ENCODE measurements around the gene CMTM5. TPM values are rescaled to one million over a fixed set of nuclear protein-coding genes. Genes with fewer than 3 reads are reported as not detected.
"Not testable (repeated sequence)": the region's sequence is repeated elsewhere in the genome, so short reads cannot be mapped to it uniquely, and the experiment has no call there.

The CMTM5 gene
- total RNA-seq, 1 donor from 2014 or later, result 4.3 TPM

DNA sequence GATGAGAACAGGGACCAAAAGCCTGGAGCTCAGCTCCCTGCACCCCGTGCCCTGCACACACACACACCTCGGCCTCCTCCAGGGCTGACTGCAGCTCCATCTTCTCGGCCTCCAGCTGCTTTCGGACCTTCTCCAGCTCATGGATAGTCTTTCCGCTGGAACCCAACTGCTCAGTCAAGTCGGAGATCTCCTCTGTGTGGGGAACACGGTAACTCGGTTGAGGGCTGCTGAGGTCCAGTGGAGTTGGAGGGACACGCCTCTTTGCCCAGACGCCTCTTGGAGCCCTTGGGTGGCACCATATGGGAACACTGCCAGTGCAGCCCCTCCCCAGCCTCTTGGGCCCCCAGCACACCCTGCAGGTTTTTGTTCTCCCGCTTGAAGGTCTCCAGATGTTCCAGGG is 40.0 kb downstream of the CMTM5 start:
- Histone ChIP-seq H3K79me2 (ENCODE audit: low read depth) (no peaks in the 10 kb centered on the region), H3K27ac (no peak overlapping the region), H4K20me1 (ENCODE audit: low read depth) (no peaks in the 10 kb centered on the region), H3K27me3 (no peaks in the 10 kb centered on the region), H3F3A (ENCODE audit: low read depth) (no peaks in the 10 kb centered on the region), H3K9ac (no peak overlapping the region), H3K9me3 (ENCODE audit: low read depth) (no peaks in the 10 kb centered on the region), H2AFZ (replicated peaks) (no peak overlapping the region), H3K4me3 (no peak overlapping the region), H3K4me2 (no peak overlapping the region), H3K36me3 (no peaks in the 10 kb centered on the region), H3K4me1 (no peaks in the 10 kb centered on the region)
- H3K27ac Mint-ChIP-seq, result no peak overlapping the region
- H3K27me3 Mint-ChIP-seq (ENCODE audit: insufficient read depth, low read depth), result peaks cover 6% of the 10 kb centered on the region
- no peaks in the 10 kb centered on the region for H3K9me3 Mint-ChIP-seq
- TF ChIP-seq, protein P1, sequence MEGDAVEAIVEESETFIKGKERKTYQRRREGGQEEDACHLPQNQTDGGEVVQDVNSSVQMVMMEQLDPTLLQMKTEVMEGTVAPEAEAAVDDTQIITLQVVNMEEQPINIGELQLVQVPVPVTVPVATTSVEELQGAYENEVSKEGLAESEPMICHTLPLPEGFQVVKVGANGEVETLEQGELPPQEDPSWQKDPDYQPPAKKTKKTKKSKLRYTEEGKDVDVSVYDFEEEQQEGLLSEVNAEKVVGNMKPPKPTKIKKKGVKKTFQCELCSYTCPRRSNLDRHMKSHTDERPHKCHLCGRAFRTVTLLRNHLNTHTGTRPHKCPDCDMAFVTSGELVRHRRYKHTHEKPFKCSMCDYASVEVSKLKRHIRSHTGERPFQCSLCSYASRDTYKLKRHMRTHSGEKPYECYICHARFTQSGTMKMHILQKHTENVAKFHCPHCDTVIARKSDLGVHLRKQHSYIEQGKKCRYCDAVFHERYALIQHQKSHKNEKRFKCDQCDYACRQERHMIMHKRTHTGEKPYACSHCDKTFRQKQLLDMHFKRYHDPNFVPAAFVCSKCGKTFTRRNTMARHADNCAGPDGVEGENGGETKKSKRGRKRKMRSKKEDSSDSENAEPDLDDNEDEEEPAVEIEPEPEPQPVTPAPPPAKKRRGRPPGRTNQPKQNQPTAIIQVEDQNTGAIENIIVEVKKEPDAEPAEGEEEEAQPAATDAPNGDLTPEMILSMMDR (IDR thresholded peaks at IDR 0.05), result no peak
- TF ChIP-seq EZH2 (IDR thresholded peaks at IDR 0.05) (no peak), EZH2phosphoT487 (IDR thresholded peaks at IDR 0.05) (no peak)
- no peaks in the 10 kb centered on the region for H3K36me3 Mint-ChIP-seq
- H3K4me1 Mint-ChIP-seq, result peaks cover 14% of the 10 kb centered on the region
- DNase-seq (ENCODE audit: low spot score), result no peak
- H3K4me3 Mint-ChIP-seq, result no peak overlapping the region

DNA sequence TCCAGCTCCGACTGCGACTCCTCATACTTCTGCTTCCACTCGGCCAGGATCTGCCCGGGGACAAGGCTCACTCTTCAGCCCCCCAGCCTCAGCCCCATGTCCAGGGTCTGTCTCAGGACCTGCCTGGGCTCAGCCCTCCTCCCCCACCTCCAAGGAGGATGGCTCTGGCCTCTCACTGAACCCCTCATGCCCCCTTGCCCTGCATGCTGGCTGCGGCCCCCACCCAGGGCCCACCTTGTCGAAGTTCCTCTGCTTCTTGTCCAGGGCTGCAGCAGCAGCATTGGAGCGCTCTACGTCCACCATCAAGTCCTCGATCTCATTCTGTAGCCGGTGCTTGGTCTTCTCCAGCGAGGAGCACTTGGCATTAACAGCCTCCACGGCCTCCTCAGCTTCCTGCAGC is 40.4 kb downstream of the CMTM5 start:
- not testable (repeated sequence) for DNase-seq (ENCODE audit: low spot score); H3K4me3 Mint-ChIP-seq; H3K9me3 ChIP-seq (ENCODE audit: low read depth)

DNA sequence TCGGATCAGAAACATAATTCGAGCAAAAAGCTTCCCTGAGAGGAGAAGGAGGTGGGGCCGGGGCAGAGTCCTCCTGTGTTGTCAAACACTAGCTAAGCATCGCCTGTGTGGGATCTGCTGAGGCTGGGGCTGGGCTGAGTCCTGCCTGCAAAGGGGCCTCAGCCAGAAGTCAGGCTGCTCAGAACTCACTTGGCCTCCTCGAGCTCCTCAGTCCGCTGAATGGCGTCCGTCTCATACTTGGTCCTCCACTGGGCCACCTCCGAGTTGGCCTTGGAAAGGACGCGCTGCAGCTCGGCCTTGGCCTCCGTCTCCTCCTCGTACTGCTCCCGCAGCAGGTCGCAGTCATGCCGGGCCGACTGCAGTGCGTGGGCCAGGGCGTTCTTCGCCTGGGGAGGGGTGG is 41.2 kb downstream of the CMTM5 start:
- H3K4me3 Mint-ChIP-seq, result peak overlapping the region; percentile 53
- no peaks in the 10 kb centered on the region for H3K79me2 ChIP-seq (ENCODE audit: low read depth)

More for the DNA sequence above, 40.4 kb downstream of the CMTM5 start:
- H3K4me2 ChIP-seq; H3K9me3 Mint-ChIP-seq; H2AFZ ChIP-seq (replicated peaks); H3K4me1 ChIP-seq; H3K4me3 ChIP-seq; H4K20me1 ChIP-seq (ENCODE audit: low read depth); H3K36me3 ChIP-seq; H3F3A ChIP-seq (ENCODE audit: low read depth); H3K27me3 Mint-ChIP-seq (ENCODE audit: insufficient read depth, low read depth); H3K9ac ChIP-seq; H3K27me3 ChIP-seq; H3K36me3 Mint-ChIP-seq; H3K79me2 ChIP-seq (ENCODE audit: low read depth); H3K27ac ChIP-seq: not testable (repeated sequence)
- H3K4me1 Mint-ChIP-seq, result peaks cover 13% of the 10 kb centered on the region
- H3K27ac Mint-ChIP-seq, result peak overlapping the region; percentile 78

DNA sequence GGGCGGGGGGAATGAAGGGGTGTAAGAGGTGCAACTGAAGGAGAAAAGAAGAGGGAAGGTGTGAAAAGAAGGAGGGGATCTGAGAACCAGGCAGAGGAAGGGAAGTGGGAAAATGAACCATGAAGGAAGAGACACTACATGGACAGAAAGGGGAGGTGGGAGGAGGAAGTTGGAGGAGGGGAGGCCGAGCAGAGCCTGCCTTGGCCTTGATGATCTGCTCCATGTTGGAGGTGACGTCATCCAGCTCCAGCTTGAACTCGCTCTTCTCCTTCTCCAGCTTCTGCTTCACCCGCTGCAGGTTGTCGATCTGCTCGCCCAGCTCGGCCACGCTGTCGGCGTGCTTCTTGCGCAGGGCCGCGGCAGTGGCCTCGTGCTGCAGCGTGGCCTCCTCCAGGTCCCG is 42.8 kb downstream of the CMTM5 start:
- H3K36me3 Mint-ChIP-seq; DNase-seq (ENCODE audit: low spot score); H3K4me1 ChIP-seq; H3K4me2 ChIP-seq; H3K4me3 Mint-ChIP-seq; H2AFZ ChIP-seq (replicated peaks); H3F3A ChIP-seq (ENCODE audit: low read depth); H3K27ac Mint-ChIP-seq; H3K36me3 ChIP-seq; H3K27ac ChIP-seq; H3K27me3 ChIP-seq; H3K4me3 ChIP-seq; H3K79me2 ChIP-seq (ENCODE audit: low read depth); H4K20me1 ChIP-seq (ENCODE audit: low read depth); H3K9me3 Mint-ChIP-seq; H3K9ac ChIP-seq; H3K9me3 ChIP-seq (ENCODE audit: low read depth); H3K27me3 Mint-ChIP-seq (ENCODE audit: insufficient read depth, low read depth): not testable (repeated sequence)
- H3K4me1 Mint-ChIP-seq, result peaks cover 13% of the 10 kb centered on the region

More for the DNA sequence above, 41.2 kb downstream of the CMTM5 start:
- Histone ChIP-seq H3K27ac (no peak overlapping the region), H4K20me1 (ENCODE audit: low read depth) (no peaks in the 10 kb centered on the region), H3K9me3 (ENCODE audit: low read depth) (no peaks in the 10 kb centered on the region), H2AFZ (replicated peaks) (no peak overlapping the region), H3K36me3 (no peaks in the 10 kb centered on the region), H3K4me3 (no peak overlapping the region), H3F3A (ENCODE audit: low read depth) (no peaks in the 10 kb centered on the region), H3K4me2 (no peak overlapping the region), H3K4me1 (no peaks in the 10 kb centered on the region), H3K9ac (no peak overlapping the region), H3K27me3 (no peaks in the 10 kb centered on the region)
- H3K27ac Mint-ChIP-seq, result peak overlapping the region; percentile 43
- H3K9me3 Mint-ChIP-seq, result no peaks in the 10 kb centered on the region
- peaks cover 6% of the 10 kb centered on the region for H3K27me3 Mint-ChIP-seq (ENCODE audit: insufficient read depth, low read depth)
- no peaks in the 10 kb centered on the region for H3K36me3 Mint-ChIP-seq
- TF ChIP-seq EZH2phosphoT487 (IDR thresholded peaks at IDR 0.05), result no peak
- no peak for TF ChIP-seq EZH2 (IDR thresholded peaks at IDR 0.05)
- TF ChIP-seq, protein P1 (IDR thresholded peaks at IDR 0.05), result no peak
- peaks cover 13% of the 10 kb centered on the region for H3K4me1 Mint-ChIP-seq
- no peak for DNase-seq (ENCODE audit: low spot score)
